K562 (cell line): ENCODE measurements around the gene PIGM. TPM values are rescaled to one million over a fixed set of nuclear protein-coding genes. Genes with fewer than 3 reads are reported as not detected.
"Not testable (repeated sequence)": the region's sequence is repeated elsewhere in the genome, so short reads cannot be mapped to it uniquely, and the experiment has no call there.

Experiments
- ATAC-seq: fragments of 200-7000 bp; cut with Tn5 transposase; 3 replicates; pipeline ENCODE4 v1.9.1; 2020; ENCODE audit warnings: moderate library complexity
- BruUV-seq: library from RNA; stranded (reverse); fragments of 400-500 nt; replicated peaks from 2 replicates; lab custom pipeline; 2021; lab: Mats Ljungman, UMichigan
- CTCF ChIA-PET: fragments of 300-600 bp; formaldehyde crosslinking; extraction: SDS; loops from one replicate; lab custom pipeline; 2021; ENCODE audit warnings: low intra/inter-chr PET ratio; lab: Yijun Ruan, JAX
- POLR2A ChIA-PET: fragments of 300-600, 350-650 bp; sonication (Branson Sonifier 250); formaldehyde crosslinking; extraction: SDS; loops from one replicate; lab custom pipeline; 2021; ENCODE audit warnings: antibody characterized with exemption, inconsistent platforms; lab: Yijun Ruan, JAX
- DNase-seq, 4 experiments: peaks; one replicate each; pipeline versions ENCODE4 v3.0.0 to v3.0.0-alpha.2; 2011 to 2018; ENCODE audit warnings: low spot score in 3 of 4, mixed read lengths in 3 of 4; ENCODE audit errors: extremely low read depth in 1 of 4
- FAIRE-seq: peaks from 2 replicates; lab custom pipeline; 2011; peaks lifted over from hg19 to GRCh38; lab: Jason Lieb, UNC
- H2AFZ ChIP-seq: 2 replicates; pipeline ENCODE4 v1.6.0; 2011; ENCODE audit warnings: low read depth, low read length, control low read depth, inconsistent platforms
- H3K27ac ChIP-seq: fragments of 200-600 bp; 3 replicates; pipeline ENCODE4 v1.8.0; 2011; ENCODE audit warnings: low read depth, mild to moderate bottlenecking, control low read depth, inconsistent platforms, low read length, moderate library complexity, mixed read lengths; ENCODE audit errors: extremely low read depth
- H3K27me3 ChIP-seq, 2 experiments: fragments of 300-600 bp in 1 of 2; 2 replicates in 1 of 2; 3 replicates in 1 of 2; pipeline versions ENCODE4 v1.6.0 to v1.8.0; 2011; ENCODE audit warnings: inconsistent platforms in 2 of 2, low read length in 2 of 2, mild to moderate bottlenecking in 1 of 2, mixed read lengths in 1 of 2, moderate library complexity in 1 of 2; ENCODE audit not compliant: control insufficient read depth in 2 of 2, insufficient read depth in 2 of 2
- H3K36me3 ChIP-seq: fragments of 300-600 bp; 3 replicates; pipeline ENCODE4 v1.8.0; 2011; ENCODE audit warnings: mild to moderate bottlenecking, low read length, inconsistent platforms; ENCODE audit not compliant: control insufficient read depth, insufficient read depth
- H3K4me1 ChIP-seq, 2 experiments: fragments of 200-600 bp in 1 of 2; replicated peaks in 1 of 2; 2 replicates in 1 of 2; 3 replicates in 1 of 2; pipeline versions ENCODE4 v1.5.1 to v1.8.0; 2011; ENCODE audit warnings: inconsistent platforms in 2 of 2, low read length in 2 of 2, mild to moderate bottlenecking in 1 of 2, mixed read lengths in 1 of 2, moderate library complexity in 1 of 2; ENCODE audit not compliant: control insufficient read depth in 2 of 2, insufficient read depth in 2 of 2
- H3K4me2 ChIP-seq: 2 replicates; pipeline ENCODE4 v1.6.1; 2011; ENCODE audit warnings: low read length, control low read depth, inconsistent platforms, mixed read lengths; ENCODE audit not compliant: insufficient read depth
- H3K4me3 ChIP-seq: fragments of 200-600 bp; sonication (generic), shearing (Covaris generic); 2 replicates; pipeline ENCODE4 v1.5.1; 2016; ENCODE audit warnings: control low read depth, inconsistent platforms
- H3K79me2 ChIP-seq: fragments of 200-600 bp; 3 replicates; pipeline ENCODE4 v1.8.0; 2011; ENCODE audit warnings: low read length, inconsistent platforms; ENCODE audit not compliant: control insufficient read depth, insufficient read depth
- H3K9ac ChIP-seq, 2 experiments: 2 replicates each; pipeline versions ENCODE4 v1.6.0 to v1.6.1; 2011; ENCODE audit warnings: low read depth in 2 of 2, low read length in 2 of 2, control low read depth in 1 of 2, inconsistent platforms in 1 of 2, mild to moderate bottlenecking in 1 of 2, mixed read lengths in 1 of 2; ENCODE audit not compliant: insufficient read depth in 1 of 2
- H3K9me1 ChIP-seq: one replicate; pipeline ENCODE4 v1.6.0; 2011; ENCODE audit warnings: inconsistent platforms, mild to moderate bottlenecking, low read length, moderate library complexity; ENCODE audit not compliant: control insufficient read depth, insufficient read depth
- H3K9me3 ChIP-seq: replicated peaks from 2 replicates; pipeline ENCODE4 v1.5.1; 2011; ENCODE audit warnings: low read depth, low read length, inconsistent platforms; ENCODE audit not compliant: control insufficient read depth, insufficient read depth
- H4K20me1 ChIP-seq: replicated peaks from 2 replicates; pipeline ENCODE4 v1.6.1; 2011; ENCODE audit warnings: low read length, inconsistent platforms, mixed read lengths; ENCODE audit not compliant: control insufficient read depth, insufficient read depth
- FOSL1 ChIP-seq: fragments of 200-800 bp; sonication (Bioruptor generic); conservative IDR thresholded peaks from 2 replicates; pipeline ENCODE4 v1.6.1; 2016; ENCODE audit warnings: missing genetic modification characterization, missing compliant biosample characterization
- JUND ChIP-seq, 2 experiments: IDR thresholded peaks; 2 replicates in 1 of 2; 3 replicates in 1 of 2; pipeline ENCODE4 v1.6.1; 2011; ENCODE audit warnings: borderline replicate concordance in 2 of 2, low read depth in 2 of 2, low read length in 2 of 2, improper control_type of control experiment in 1 of 2, missing biosample characterization in 1 of 2, missing genetic modification characterization in 1 of 2, missing genetic modification reagents in 1 of 2
- KDM1A ChIP-seq, 2 experiments: fragments of 450-650 bp; IDR thresholded peaks; 2 replicates each; pipeline ENCODE4 v1.6.1; 2016; ENCODE audit warnings: mild to moderate bottlenecking in 2 of 2
- SMAD3 ChIP-seq: fragments of 450-650 bp; formaldehyde crosslinking; conservative IDR thresholded peaks from 2 replicates; pipeline ENCODE4 v1.4.0; 2020; ENCODE audit warnings: mild to moderate bottlenecking
- ZNF121 ChIP-seq: sonication (generic); formaldehyde crosslinking; conservative IDR thresholded peaks from 2 replicates; pipeline ENCODE4 v1.8.0; 2022; ENCODE audit warnings: missing genetic modification reagents
- ZNF263 ChIP-seq: sonication (generic); formaldehyde crosslinking; IDR thresholded peaks from 2 replicates; pipeline ENCODE4 v1.8.0; 2022; ENCODE audit warnings: mild to moderate bottlenecking, missing genetic modification reagents, borderline replicate concordance
- ZNF695 ChIP-seq: fragments of 450-650 bp; formaldehyde crosslinking; IDR thresholded peaks from 2 replicates; pipeline ENCODE4 v1.4.0; 2020; ENCODE audit warnings: mild to moderate bottlenecking, moderate library complexity
- WGBS: fragments of 100-300 bp; shearing (Covaris generic); methylation state at CpG from one replicate; pipeline ENCODE4 v1.1.6; 2016; ENCODE audit warnings: low coverage, mixed read lengths; ENCODE audit not compliant: insufficient coverage; ENCODE audit errors: missing lambda C conversion rate; 5-methylcytosine and 5-hydroxymethylcytosine counted together
- in situ Hi-C: fragments of 300-500 bp; cut with MboI; formaldehyde crosslinking; loops from 4 replicates; pipeline ENCODE4 v1.15.0; 2018; ENCODE audit warnings: inconsistent platforms, mixed read lengths
- intact Hi-C: fragments of 100-400 bp; cut with micrococcal nuclease; formaldehyde crosslinking; loops from 2 replicates; pipeline ENCODE4 v1.14.2; 2022
- polyA plus RNA-seq, 8 experiments: library from polyadenylated mRNA; depleted of rRNA in 4 of 8; stranded (reverse) in 5 of 8; unstranded in 3 of 8; fragments of >200 nt; fragmentation: Nextera tagmentation in 2 of 8; fragmentation: Illumina TruSeq in 1 of 8; extraction: Ambion mirVana in 2 of 8; extraction: Trizol in 1 of 8; gene quantifications; 2 replicates each; pipeline versions ENCODE4 v1.2.1 to v1.2.3, GENCODE V29; 2011 to 2014; ENCODE audit warnings: inconsistent platforms in 1 of 8, missing spikeins in 1 of 8
- total RNA-seq, 7 experiments: library from RNA; depleted of rRNA in 6 of 7; stranded (reverse); fragments of >200 nt in 6 of 7; fragmentation: Illumina TruSeq in 2 of 7; extraction: Trizol in 2 of 7; gene quantifications; 2 replicates each; pipeline versions ENCODE4 v1.2.1 to v1.2.3, GENCODE V29; 2011 to 2021; ENCODE audit warnings: low replicate concordance in 1 of 7
- TF ChIP-seq, protein P1 (sequence below): sonication (generic); formaldehyde crosslinking; IDR thresholded peaks from 2 replicates; pipeline ENCODE4 v1.8.1; 2023; ENCODE audit warnings: mild to moderate bottlenecking, missing genetic modification reagents
- TF ChIP-seq, protein P2 (sequence below), 2 experiments: fragments of 450-650 bp in 1 of 2; sonication (generic) in 1 of 2; formaldehyde crosslinking in 1 of 2; IDR thresholded peaks in 1 of 2; conservative IDR thresholded peaks in 1 of 2; 2 replicates each; pipeline versions ENCODE4 v1.6.1 to v1.8.1; 2016 to 2023; ENCODE audit warnings: mild to moderate bottlenecking in 2 of 2, moderate library complexity in 2 of 2, inconsistent platforms in 1 of 2, missing genetic modification reagents in 1 of 2

PIGM gene
- total and polyA plus RNA-seq, 9 of the 15 experiments (the other 6 are each of a cell fraction or from before 2014, with no cell fraction given), result 2.6 to 6.7 (median 4.3) TPM

DNA sequence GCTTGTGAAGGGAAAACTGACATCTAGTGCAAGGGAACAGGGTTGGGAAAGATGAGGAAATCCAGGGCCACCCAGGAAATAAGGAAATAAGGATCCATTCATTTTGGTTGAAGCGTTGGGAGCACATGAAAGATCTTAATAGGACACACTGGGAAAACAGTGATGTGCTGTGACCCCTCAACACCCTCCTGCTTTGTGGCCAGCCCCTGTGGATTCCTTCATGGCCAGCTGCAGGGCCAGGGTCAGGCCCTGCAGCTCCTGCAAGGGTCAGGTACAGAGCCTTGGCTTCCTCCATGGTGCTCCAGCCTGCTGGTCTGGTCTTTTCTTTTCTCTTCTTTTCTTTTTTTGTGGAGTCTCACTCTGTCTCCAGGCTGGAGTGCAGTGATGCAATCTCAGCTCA, 18.8 kb upstream of the PIGM start:
- no peak for TF ChIP-seq SMAD3
- TF ChIP-seq, protein P1, sequence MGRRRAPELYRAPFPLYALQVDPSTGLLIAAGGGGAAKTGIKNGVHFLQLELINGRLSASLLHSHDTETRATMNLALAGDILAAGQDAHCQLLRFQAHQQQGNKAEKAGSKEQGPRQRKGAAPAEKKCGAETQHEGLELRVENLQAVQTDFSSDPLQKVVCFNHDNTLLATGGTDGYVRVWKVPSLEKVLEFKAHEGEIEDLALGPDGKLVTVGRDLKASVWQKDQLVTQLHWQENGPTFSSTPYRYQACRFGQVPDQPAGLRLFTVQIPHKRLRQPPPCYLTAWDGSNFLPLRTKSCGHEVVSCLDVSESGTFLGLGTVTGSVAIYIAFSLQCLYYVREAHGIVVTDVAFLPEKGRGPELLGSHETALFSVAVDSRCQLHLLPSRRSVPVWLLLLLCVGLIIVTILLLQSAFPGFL (CRISPR knock-in tag), result no peak
- TF ChIP-seq ZNF695 (CRISPR knock-in tag), result no peak
- 0 out of 2 replicates have a peak, but pooled peaks cover 3% of the 10 kb centered on the region for H4K20me1 ChIP-seq
- no peak overlapping the region for H3K4me3 ChIP-seq
- POLR2A ChIA-PET, result interaction anchor here (0.7 kb wide), 1 partner anchor 57 kb away, joined by 3 read pairs; no protein-coding TSS in a partner anchor
- CTCF ChIA-PET, result no interaction called here
- no peak overlapping the region for H3K27ac ChIP-seq
- no peaks in the 10 kb centered on the region for H3K9me1 ChIP-seq
- in situ Hi-C loops, result no loop called here
- no peak for DNase-seq
- peaks cover 15 to 36% of the 10 kb centered on the region in 2 experiments for H3K27me3 ChIP-seq
- WGBS, result 0% methylated on average over 1 of the region's 1 CpG
- no TSS peak for BruUV-seq
- no peaks in the 10 kb centered on the region for H3K36me3 ChIP-seq
- H3K4me1 ChIP-seq, result peaks cover 11 to 20% of the 10 kb centered on the region in 2 experiments; a peak in 4 of 5 replicates
- no peaks in the 10 kb centered on the region for H3K79me2 ChIP-seq
- no peaks in the 10 kb centered on the region for H3K9me3 ChIP-seq
- no peak overlapping the region for H3K4me2 ChIP-seq
- H2AFZ ChIP-seq, result no peak overlapping the region
- intact Hi-C loops, result no loop called here
- ATAC-seq, result no peak
- H3K9ac ChIP-seq, result no peak overlapping the region
- no peak for FAIRE-seq

DNA sequence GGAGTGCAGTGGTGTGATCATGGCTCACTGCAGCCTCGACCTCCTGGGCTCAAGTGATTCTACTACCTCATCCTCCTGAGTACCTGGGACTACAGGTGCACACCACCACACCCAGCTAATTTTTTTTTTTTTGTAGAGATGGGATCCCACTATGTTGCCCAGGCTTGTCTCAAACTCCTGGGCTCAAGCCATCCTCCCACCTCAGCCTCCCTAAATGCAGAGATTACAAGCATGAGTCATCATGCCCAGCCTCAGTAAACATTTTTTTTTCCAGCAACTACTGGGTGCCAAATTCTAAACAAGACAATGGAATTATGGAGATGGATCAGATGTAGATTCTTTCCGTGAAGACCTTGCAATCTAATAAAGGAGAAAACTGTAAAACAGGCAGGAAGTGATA, 18.4 kb upstream of the PIGM start:
- BruUV-seq, H2AFZ ChIP-seq, H3K27ac ChIP-seq, H3K9ac ChIP-seq, POLR2A ChIA-PET, ATAC-seq, CTCF ChIA-PET, H3K79me2 ChIP-seq, H3K4me3 ChIP-seq, H3K9me3 ChIP-seq, intact Hi-C loops, in situ Hi-C loops, H3K36me3 ChIP-seq, H3K9me1 ChIP-seq, FAIRE-seq, H3K4me2 ChIP-seq, DNase-seq, H4K20me1 ChIP-seq: not testable (repeated sequence)
- 0 out of 4 replicates have a peak, but pooled peaks of 1 of the 2 experiments have one; percentile 19 for TF ChIP-seq KDM1A (IDR thresholded peaks at IDR 0.05)
- peak; percentile 71; the same call in 1 of the 2 replicates for TF ChIP-seq ZNF263 (CRISPR knock-in tag)
- peak; percentile 46; the same call in 1 of the 2 replicates for TF ChIP-seq JUND (IDR thresholded peaks at IDR 0.05; ENCODE audit: borderline replicate concordance, low read depth, low read length)
- peak; percentile 14; the same call in 1 of the 3 replicates for TF ChIP-seq JUND (tag; IDR thresholded peaks at IDR 0.05; ENCODE audit: borderline replicate concordance, low read depth, low read length)
- peak; percentile 36; the same call in 1 of the 2 replicates for TF ChIP-seq FOSL1
- TF ChIP-seq, protein P2, sequence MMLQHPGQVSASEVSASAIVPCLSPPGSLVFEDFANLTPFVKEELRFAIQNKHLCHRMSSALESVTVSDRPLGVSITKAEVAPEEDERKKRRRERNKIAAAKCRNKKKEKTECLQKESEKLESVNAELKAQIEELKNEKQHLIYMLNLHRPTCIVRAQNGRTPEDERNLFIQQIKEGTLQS (IDR thresholded peaks at IDR 0.05), result peak; percentile 58
- TF ChIP-seq, protein P2 (CRISPR knock-in tag; conservative IDR thresholded peaks at IDR 0.05), result not testable (repeated sequence)
- TF ChIP-seq ZNF121 (CRISPR knock-in tag), result 0 out of 2 replicates have a peak, but pooled peaks have one; percentile 43
- Histone ChIP-seq H3K27me3 (peaks cover 10 to 35% of the 10 kb centered on the region in 2 experiments), H3K4me1 (peaks cover 11 to 20% of the 10 kb centered on the region in 2 experiments; a peak in 4 of 5 replicates)
- WGBS, result 5% methylated on average over 2 of the region's 2 CpGs
